Left lung (tissue), 10 donors: ENCODE measurements around the gene CDH8. TPM values are rescaled to one million over a fixed set of nuclear protein-coding genes. Genes with fewer than 3 reads are reported as not detected.
A peak's percentile ranks its signal among the peaks of the same experiment; 100 is the strongest.
"Not testable (repeated sequence)": the region's sequence is repeated elsewhere in the genome, so short reads cannot be mapped to it uniquely, and the experiment has no call there.

Source experiments
- ATAC-seq: fragments of 200-7000 bp; cut with Tn5 transposase; one replicate; pipeline ENCODE4 v1.9.1; 2020; ENCODE audit warnings: moderate library complexity
- DNase-seq, 4 donors: peaks; one replicate each; pipeline ENCODE4 v3.0.0-alpha.2; 2013 to 2020
- H3K27ac ChIP-seq, 2 donors: fragments of 200-600 bp; sonication (generic) in 1 of 2; one replicate each; pipeline versions ENCODE4 v1.5.0 to v1.8.0; 2020 to 2021
- H3K27me3 ChIP-seq, 2 donors: fragments of 200-600 bp; sonication (generic) in 1 of 2; one replicate each; pipeline versions ENCODE4 v1.5.0 to v1.8.0; 2020 to 2021
- H3K36me3 ChIP-seq, 2 donors: fragments of 200-600 bp; sonication (generic) in 1 of 2; one replicate each; pipeline versions ENCODE4 v1.5.0 to v1.8.0; 2020 to 2021
- H3K4me1 ChIP-seq, 2 donors: fragments of 200-600 bp; one replicate each; pipeline ENCODE4 v1.8.0; 2021
- H3K4me3 ChIP-seq, 2 donors: fragments of 200-600 bp; sonication (generic) in 1 of 2; one replicate each; pipeline versions ENCODE4 v1.5.0 to v1.8.0; 2020 to 2021; ENCODE audit warnings: mild to moderate bottlenecking in 1 of 2
- H3K9me3 ChIP-seq, 2 donors: fragments of 200-600 bp; sonication (generic) in 1 of 2; one replicate each; pipeline versions ENCODE4 v1.5.0 to v1.8.0; 2020 to 2021
- intact Hi-C, 2 donors: fragments of 100-400 bp; cut with DNase I; formaldehyde crosslinking; loops; one replicate each; pipeline versions ENCODE4 v1.11.2 to v1.14.2; 2022
- polyA plus RNA-seq, 6 donors: library from polyadenylated mRNA; unstranded; fragments of 120-200 nt; gene quantifications; one replicate each; pipeline ENCODE4 v1.2.1, GENCODE V29; 2013; ENCODE audit not compliant: insufficient read length in 6 of 6
- total RNA-seq, 2 donors: library from RNA; stranded (reverse); fragmentation: NEBNext Ultra II Directional; extraction: Animal tissue kit (Norgen Biotek cat#: 25700); gene quantifications; one replicate each; pipeline ENCODE4 v1.2.1, GENCODE V29; 2021
- TF ChIP-seq, protein P1 (sequence below), 2 donors: fragments of 200-600 bp; sonication (generic) in 1 of 2; IDR thresholded peaks; one replicate each; pipeline versions ENCODE4 v1.5.0 to v1.8.0; 2021; ENCODE audit warnings: antibody characterized with exemption in 2 of 2
- donor health status: DM: no; HTN: yes; CAD: no.
- donor health status: DM: no; HTN: no; CAD: no.

CDH8 gene
- total and polyA plus RNA-seq, 8 donors, result 0.17 to 2.5 (median 1.2) TPM

GRCh38 chr16:61921373-61921772 is 114.9 kb downstream of the CDH8 start:
- no peaks in the 10 kb centered on the region for H3K4me1 ChIP-seq
- no peaks in the 10 kb centered on the region for H3K9me3 ChIP-seq
- H3K4me3 ChIP-seq, result no peak overlapping the region
- no peaks in the 10 kb centered on the region for H3K27me3 ChIP-seq
- intact Hi-C loops, result no loop called here
- ATAC-seq, result no peak
- TF ChIP-seq, protein P1, sequence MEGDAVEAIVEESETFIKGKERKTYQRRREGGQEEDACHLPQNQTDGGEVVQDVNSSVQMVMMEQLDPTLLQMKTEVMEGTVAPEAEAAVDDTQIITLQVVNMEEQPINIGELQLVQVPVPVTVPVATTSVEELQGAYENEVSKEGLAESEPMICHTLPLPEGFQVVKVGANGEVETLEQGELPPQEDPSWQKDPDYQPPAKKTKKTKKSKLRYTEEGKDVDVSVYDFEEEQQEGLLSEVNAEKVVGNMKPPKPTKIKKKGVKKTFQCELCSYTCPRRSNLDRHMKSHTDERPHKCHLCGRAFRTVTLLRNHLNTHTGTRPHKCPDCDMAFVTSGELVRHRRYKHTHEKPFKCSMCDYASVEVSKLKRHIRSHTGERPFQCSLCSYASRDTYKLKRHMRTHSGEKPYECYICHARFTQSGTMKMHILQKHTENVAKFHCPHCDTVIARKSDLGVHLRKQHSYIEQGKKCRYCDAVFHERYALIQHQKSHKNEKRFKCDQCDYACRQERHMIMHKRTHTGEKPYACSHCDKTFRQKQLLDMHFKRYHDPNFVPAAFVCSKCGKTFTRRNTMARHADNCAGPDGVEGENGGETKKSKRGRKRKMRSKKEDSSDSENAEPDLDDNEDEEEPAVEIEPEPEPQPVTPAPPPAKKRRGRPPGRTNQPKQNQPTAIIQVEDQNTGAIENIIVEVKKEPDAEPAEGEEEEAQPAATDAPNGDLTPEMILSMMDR (IDR thresholded peaks at IDR 0.05), result no peak
- no peak for DNase-seq
- no peak overlapping the region for H3K27ac ChIP-seq
- no peaks in the 10 kb centered on the region for H3K36me3 ChIP-seq

DNA sequence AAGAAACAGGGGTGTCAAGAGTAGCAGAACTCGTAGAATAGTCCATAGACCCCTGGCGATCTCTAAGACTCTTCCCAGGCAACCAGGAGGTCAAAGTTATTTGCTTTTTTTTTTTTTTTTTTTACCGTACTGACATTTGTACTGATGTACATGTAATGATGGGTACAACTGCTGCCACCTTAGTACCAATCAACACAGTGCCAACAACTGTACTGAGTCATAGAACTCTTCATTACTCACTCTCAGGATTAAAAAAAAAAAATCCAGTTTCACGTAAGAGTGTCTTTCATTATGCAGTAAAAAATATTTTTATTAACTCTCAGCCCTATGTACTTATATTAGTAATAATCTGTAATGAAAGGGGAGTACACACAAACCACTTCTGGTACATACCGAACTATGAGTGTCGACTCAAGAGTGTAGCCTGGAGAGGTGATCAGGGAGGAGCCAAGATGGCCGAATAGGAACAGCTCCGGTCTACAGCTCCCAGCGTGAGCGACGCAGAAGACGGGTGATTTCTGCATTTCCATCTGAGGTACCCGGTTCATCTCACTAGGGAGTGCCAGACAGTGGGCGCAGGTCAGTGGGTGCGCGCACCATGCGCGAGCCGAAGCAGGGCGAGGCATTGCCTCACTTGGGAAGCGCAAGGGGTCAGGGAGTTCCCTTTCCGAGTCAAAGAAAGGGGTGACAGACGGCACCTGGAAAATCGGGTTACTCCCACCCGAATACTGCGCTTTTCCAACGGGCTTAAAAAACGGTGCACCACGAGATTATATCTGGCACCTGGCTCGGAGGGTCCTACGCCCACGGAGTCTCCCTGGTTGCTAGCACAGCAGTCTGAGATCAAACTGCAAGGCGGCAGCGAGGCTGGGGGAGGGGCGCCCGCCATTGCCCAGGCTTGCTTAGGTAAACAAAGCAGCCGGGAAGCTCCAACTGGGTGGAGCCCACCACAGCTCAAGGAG is 118.1 kb downstream of the CDH8 start:
- not testable (repeated sequence) for H3K27me3 ChIP-seq, H3K9me3 ChIP-seq, H3K4me3 ChIP-seq

GRCh38 chr16:61915569-61915968 is 120.7 kb downstream of the CDH8 start:
- no peaks in the 10 kb centered on the region for H3K27me3 ChIP-seq
- TF ChIP-seq, protein P1 (IDR thresholded peaks at IDR 0.05), result no peak
- no peak for DNase-seq
- no peaks in the 10 kb centered on the region for H3K9me3 ChIP-seq
- H3K27ac ChIP-seq, result no peak overlapping the region
- no peak overlapping the region for H3K4me3 ChIP-seq
- intact Hi-C loops, result no loop called here
- no peak for ATAC-seq
- H3K36me3 ChIP-seq, result no peaks in the 10 kb centered on the region
- H3K4me1 ChIP-seq, result no peaks in the 10 kb centered on the region

More for the DNA sequence above, 118.1 kb downstream of the CDH8 start:
- H3K27ac ChIP-seq, intact Hi-C loops, H3K4me1 ChIP-seq, H3K36me3 ChIP-seq: not testable (repeated sequence)
- peak in 1 of 4 donors; percentile 17 for DNase-seq
- ATAC-seq, result peak; percentile 53

DNA sequence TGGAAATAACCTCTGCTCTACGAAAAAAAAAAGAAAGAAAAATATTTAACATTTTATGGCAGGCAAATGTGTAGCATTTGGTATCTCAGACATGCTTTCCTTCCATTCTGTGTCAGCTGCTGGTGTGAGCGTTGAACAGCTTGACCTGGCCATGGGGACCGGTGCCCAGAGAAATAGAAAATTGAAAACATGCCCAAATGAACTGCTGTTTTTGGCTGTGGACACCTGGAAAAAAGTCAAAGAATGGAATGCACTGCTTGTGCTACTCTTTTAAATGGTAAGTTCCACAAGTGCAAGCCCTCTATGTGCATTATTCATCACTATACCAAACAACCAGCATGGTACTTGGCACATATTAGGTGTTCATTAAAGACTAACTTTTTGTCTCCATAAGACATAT is 127.2 kb downstream of the CDH8 start:
- TF ChIP-seq, protein P1 (IDR thresholded peaks at IDR 0.05), result no peak
- DNase-seq (peak in 1 of 4 donors; percentile 2), ATAC-seq (no peak)
- intact Hi-C loops, result no loop called here
- no peak overlapping the region for H3K4me3 ChIP-seq
- no peaks in the 10 kb centered on the region for H3K9me3 ChIP-seq
- H3K27ac ChIP-seq, result no peak overlapping the region
- no peaks in the 10 kb centered on the region for H3K27me3 ChIP-seq
- H3K36me3 ChIP-seq, result no peaks in the 10 kb centered on the region
- no peaks in the 10 kb centered on the region for H3K4me1 ChIP-seq

DNA sequence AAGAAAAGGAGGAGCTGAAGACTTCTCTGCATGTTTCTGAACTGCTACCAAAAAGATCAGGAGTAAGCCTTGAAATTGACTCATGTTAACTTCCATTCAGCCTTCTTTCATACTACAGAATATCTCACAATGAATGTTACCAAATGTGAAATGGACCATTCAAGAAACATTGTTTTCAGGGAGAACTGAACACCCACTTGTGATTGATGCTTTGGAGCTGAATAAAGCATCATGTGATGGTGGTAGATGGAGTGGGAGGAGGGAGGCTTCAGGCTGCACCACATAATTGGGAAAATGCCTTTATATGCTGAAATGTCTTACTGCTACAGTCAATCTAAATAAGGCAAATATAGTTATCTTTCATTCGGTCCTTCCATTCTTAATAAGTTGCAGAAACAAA is 127.8 kb downstream of the CDH8 start:
- intact Hi-C loops, result no loop called here
- H3K36me3 ChIP-seq, result no peaks in the 10 kb centered on the region
- no peaks in the 10 kb centered on the region for H3K27me3 ChIP-seq
- H3K27ac ChIP-seq, result no peak overlapping the region
- H3K9me3 ChIP-seq, result no peaks in the 10 kb centered on the region
- ATAC-seq (no peak), DNase-seq (no peak)
- TF ChIP-seq, protein P1 (IDR thresholded peaks at IDR 0.05), result no peak
- H3K4me3 ChIP-seq, result no peak overlapping the region
- H3K4me1 ChIP-seq, result no peaks in the 10 kb centered on the region
